Keratinocyte (primary cell): ENCODE results near the gene HK1. TPM values are rescaled to one million over a fixed set of nuclear protein-coding genes. Genes with fewer than 3 reads are reported as not detected.

Source experiments
- DNase-seq: peaks from one replicate; pipeline ENCODE4 v3.0.0-alpha.2; 2011; ENCODE audit warnings: low read depth, missing footprints, low spot score
- FAIRE-seq: peaks from 2 replicates; lab custom pipeline; 2011; peaks lifted over from hg19 to GRCh38; lab: Jason Lieb, UNC
- H2AFZ ChIP-seq: 2 replicates; pipeline ENCODE4 v1.6.0; 2012; ENCODE audit warnings: low read length, control low read depth, inconsistent platforms; ENCODE audit not compliant: control insufficient read depth
- H3K27ac ChIP-seq: 2 replicates; pipeline ENCODE4 v1.5.1; 2011; ENCODE audit warnings: low read length; ENCODE audit not compliant: control insufficient read depth, insufficient read depth
- H3K27me3 ChIP-seq: 3 replicates; pipeline ENCODE4 v1.6.0; 2011; ENCODE audit warnings: low read length; ENCODE audit not compliant: control insufficient read depth, insufficient read depth; ENCODE audit errors: extremely low read depth
- H3K36me3 ChIP-seq, 2 experiments: 2 replicates in 1 of 2; 3 replicates in 1 of 2; pipeline ENCODE4 v1.5.1; 2011; ENCODE audit warnings: low read length in 2 of 2, mild to moderate bottlenecking in 1 of 2; ENCODE audit not compliant: control insufficient read depth in 2 of 2, insufficient read depth in 2 of 2; ENCODE audit errors: extremely low read depth in 1 of 2
- H3K4me1 ChIP-seq: 3 replicates; pipeline ENCODE4 v1.5.1; 2011; ENCODE audit warnings: low read length; ENCODE audit not compliant: control insufficient read depth, insufficient read depth; ENCODE audit errors: extremely low read depth
- H3K4me2 ChIP-seq: 3 replicates; pipeline ENCODE4 v1.6.0; 2011; ENCODE audit warnings: low read depth, low read length; ENCODE audit not compliant: control insufficient read depth, insufficient read depth; ENCODE audit errors: extremely low read depth
- H3K4me3 ChIP-seq, 3 experiments: fragments of 200-600 bp in 1 of 3; sonication (generic) in 1 of 3; 2 replicates in 2 of 3; 3 replicates in 1 of 3; pipeline ENCODE4 v1.5.1; 2011 to 2016; ENCODE audit warnings: low read length in 3 of 3, mild to moderate bottlenecking in 3 of 3, control low read depth in 2 of 3, inconsistent platforms in 1 of 3, low read depth in 1 of 3, mixed read lengths in 1 of 3, mixed run types in 1 of 3, moderate library complexity in 1 of 3; ENCODE audit not compliant: control insufficient read depth in 2 of 3, insufficient read depth in 2 of 3; ENCODE audit errors: extremely low read depth in 1 of 3
- H3K79me2 ChIP-seq: 2 replicates; pipeline ENCODE4 v1.6.0; 2012; ENCODE audit warnings: low read length; ENCODE audit not compliant: control insufficient read depth, insufficient read depth
- H3K9ac ChIP-seq: 3 replicates; pipeline ENCODE4 v1.6.0; 2011; ENCODE audit warnings: low read length; ENCODE audit not compliant: control insufficient read depth, insufficient read depth; ENCODE audit errors: extremely low read depth
- H3K9me1 ChIP-seq: 3 replicates; pipeline ENCODE4 v1.6.0; 2011; ENCODE audit warnings: low read length; ENCODE audit not compliant: control insufficient read depth, insufficient read depth; ENCODE audit errors: extremely low read depth
- H3K9me3 ChIP-seq: 2 replicates; pipeline ENCODE4 v1.5.1; 2012; ENCODE audit warnings: low read depth, low read length; ENCODE audit not compliant: control insufficient read depth
- H4K20me1 ChIP-seq: 3 replicates; pipeline ENCODE4 v1.6.0; 2011; ENCODE audit warnings: low read length; ENCODE audit not compliant: control insufficient read depth, insufficient read depth; ENCODE audit errors: extremely low read depth
- EZH2 ChIP-seq: IDR thresholded peaks from one replicate; pipeline ENCODE4 v1.6.1; 2012; ENCODE audit warnings: inconsistent platforms, mild to moderate bottlenecking, low read length, moderate library complexity
- dilution Hi-C: fragments of 300-500 bp; cut with MboI; formaldehyde crosslinking; loops from one replicate; pipeline ENCODE4 v1.7.0; 2020; ENCODE audit warnings: low sequenced_read_pairs; ENCODE audit not compliant: extremely low pct_ligation_motif_present
- polyA plus RNA-seq, 5 experiments: library from polyadenylated mRNA; depleted of rRNA in 3 of 5; stranded (reverse) in 3 of 5; stranded (forward) in 1 of 5; unstranded in 1 of 5; fragments of >200 nt; gene quantifications; 1 replicate in 1 of 5; 2 replicates in 3 of 5; 3 replicates in 1 of 5; pipeline versions ENCODE4 v1.2.1 to v1.2.3, GENCODE V29; 2011 to 2012; ENCODE audit warnings: missing spikeins in 2 of 5, low read depth in 1 of 5, low replicate concordance in 1 of 5
- TF ChIP-seq, protein P1 (sequence below), 3 experiments: IDR thresholded peaks in 1 of 3; conservative IDR thresholded peaks in 1 of 3; optimal IDR thresholded peaks in 1 of 3; 2 replicates in 2 of 3; 3 replicates in 1 of 3; pipeline versions ENCODE3 to v1.5.1; 2011; ENCODE audit warnings: low read length in 3 of 3, mild to moderate bottlenecking in 3 of 3, moderate library complexity in 2 of 3, control low read depth in 1 of 3, inconsistent platforms in 1 of 3; ENCODE audit not compliant: insufficient read depth in 2 of 3; ENCODE audit errors: extremely low read depth in 1 of 3

Gene HK1
- polyA plus RNA-seq, 1 donor (not counting 4 experiments of a cell fraction or from before 2014, with no cell fraction given): 106 TPM

DNA sequence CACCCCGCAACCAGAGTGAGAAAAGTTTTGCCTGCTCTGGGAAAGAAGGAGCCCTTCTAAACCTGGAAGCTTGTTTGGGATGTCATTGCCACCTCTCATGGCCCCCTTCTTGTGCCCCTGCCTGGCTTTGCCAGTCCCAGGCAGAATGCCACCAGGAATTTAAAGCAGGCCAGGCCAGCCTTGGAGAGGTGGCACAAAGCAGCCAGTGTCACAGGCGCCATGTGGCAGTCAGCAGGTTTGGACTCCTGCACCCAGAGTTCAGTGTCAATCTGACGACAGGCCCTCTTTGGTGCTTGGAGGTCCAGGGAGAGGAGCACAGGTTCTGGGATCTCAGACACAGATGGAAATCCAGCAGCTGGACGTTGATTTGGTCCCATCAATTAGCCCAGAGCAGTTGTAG is 12.7 kb downstream of the HK1 start:
- Histone ChIP-seq H3K79me2 (no peaks in the 10 kb centered on the region), H2AFZ (no peak overlapping the region), H3K9ac (no peak overlapping the region), H3K4me1 (no peaks in the 10 kb centered on the region), H3K4me2 (no peak overlapping the region), H4K20me1 (no peaks in the 10 kb centered on the region), H3K27ac (no peak overlapping the region), H3K27me3 (peaks cover 8% of the 10 kb centered on the region), H3K36me3 (no peaks in the 10 kb centered on the region), H3K9me1 (no peaks in the 10 kb centered on the region), H3K9me3 (no peaks in the 10 kb centered on the region), H3K4me3 (no peak overlapping the region)
- FAIRE-seq: no peak
- DNase-seq: no peak
- dilution Hi-C loops: no loop called here
- TF ChIP-seq EZH2: no peak
- TF ChIP-seq, protein P1, sequence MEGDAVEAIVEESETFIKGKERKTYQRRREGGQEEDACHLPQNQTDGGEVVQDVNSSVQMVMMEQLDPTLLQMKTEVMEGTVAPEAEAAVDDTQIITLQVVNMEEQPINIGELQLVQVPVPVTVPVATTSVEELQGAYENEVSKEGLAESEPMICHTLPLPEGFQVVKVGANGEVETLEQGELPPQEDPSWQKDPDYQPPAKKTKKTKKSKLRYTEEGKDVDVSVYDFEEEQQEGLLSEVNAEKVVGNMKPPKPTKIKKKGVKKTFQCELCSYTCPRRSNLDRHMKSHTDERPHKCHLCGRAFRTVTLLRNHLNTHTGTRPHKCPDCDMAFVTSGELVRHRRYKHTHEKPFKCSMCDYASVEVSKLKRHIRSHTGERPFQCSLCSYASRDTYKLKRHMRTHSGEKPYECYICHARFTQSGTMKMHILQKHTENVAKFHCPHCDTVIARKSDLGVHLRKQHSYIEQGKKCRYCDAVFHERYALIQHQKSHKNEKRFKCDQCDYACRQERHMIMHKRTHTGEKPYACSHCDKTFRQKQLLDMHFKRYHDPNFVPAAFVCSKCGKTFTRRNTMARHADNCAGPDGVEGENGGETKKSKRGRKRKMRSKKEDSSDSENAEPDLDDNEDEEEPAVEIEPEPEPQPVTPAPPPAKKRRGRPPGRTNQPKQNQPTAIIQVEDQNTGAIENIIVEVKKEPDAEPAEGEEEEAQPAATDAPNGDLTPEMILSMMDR (optimal IDR thresholded peaks at IDR 0.05 in 1 of 3, IDR thresholded peaks at IDR 0.05 in 1 of 3, conservative IDR thresholded peaks at IDR 0.05 in 1 of 3; ENCODE audit: extremely low read depth in 1 of 3, insufficient read depth in 2 of 3, low read length in 3 of 3): no peak

DNA sequence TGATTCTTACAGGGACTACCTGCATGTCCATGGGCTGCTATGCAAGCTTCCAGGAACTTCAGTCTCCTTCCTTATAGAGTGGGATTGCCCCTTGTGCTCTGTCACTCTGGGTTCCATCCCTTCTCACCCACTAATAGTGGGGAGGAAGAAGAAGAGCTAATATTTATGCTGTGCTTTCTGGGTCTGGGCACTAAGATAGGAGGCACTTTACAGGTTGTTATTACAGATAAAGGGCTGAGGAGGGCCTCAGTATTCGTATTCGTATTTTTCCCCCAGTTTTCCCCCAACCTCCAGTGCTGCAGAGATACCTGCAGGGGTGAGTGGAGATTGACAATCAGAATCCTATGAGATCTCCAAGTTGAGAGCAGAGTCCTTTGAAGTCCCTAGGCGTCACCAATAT is 14.2 kb downstream of the HK1 start:
- no peak for DNase-seq
- H3K4me1 ChIP-seq: no peaks in the 10 kb centered on the region
- TF ChIP-seq, protein P1 (optimal IDR thresholded peaks at IDR 0.05 in 1 of 3, IDR thresholded peaks at IDR 0.05 in 1 of 3, conservative IDR thresholded peaks at IDR 0.05 in 1 of 3; ENCODE audit: extremely low read depth in 1 of 3, insufficient read depth in 2 of 3, low read length in 3 of 3): no peak
- TF ChIP-seq EZH2: no peak
- no peak overlapping the region for H3K4me3 ChIP-seq
- peaks cover 11% of the 10 kb centered on the region for H3K27me3 ChIP-seq
- dilution Hi-C loops: no loop called here
- no peaks in the 10 kb centered on the region for H3K79me2 ChIP-seq
- no peak for FAIRE-seq
- no peak overlapping the region for H2AFZ ChIP-seq
- no peaks in the 10 kb centered on the region for H3K9me3 ChIP-seq
- no peaks in the 10 kb centered on the region for H4K20me1 ChIP-seq
- H3K36me3 ChIP-seq: no peaks in the 10 kb centered on the region
- no peak overlapping the region for H3K27ac ChIP-seq
- H3K9ac ChIP-seq: no peak overlapping the region
- no peaks in the 10 kb centered on the region for H3K9me1 ChIP-seq
- no peak overlapping the region for H3K4me2 ChIP-seq
